ENCODE measurements around the gene SLC52A1.
A peak's percentile ranks its signal among the peaks of the same experiment; 100 is the strongest.
"Not testable (repeated sequence)": the region's sequence is repeated elsewhere in the genome, so short reads cannot be mapped to it uniquely, and the experiment has no call there.

SLC52A1 gene

DNA sequence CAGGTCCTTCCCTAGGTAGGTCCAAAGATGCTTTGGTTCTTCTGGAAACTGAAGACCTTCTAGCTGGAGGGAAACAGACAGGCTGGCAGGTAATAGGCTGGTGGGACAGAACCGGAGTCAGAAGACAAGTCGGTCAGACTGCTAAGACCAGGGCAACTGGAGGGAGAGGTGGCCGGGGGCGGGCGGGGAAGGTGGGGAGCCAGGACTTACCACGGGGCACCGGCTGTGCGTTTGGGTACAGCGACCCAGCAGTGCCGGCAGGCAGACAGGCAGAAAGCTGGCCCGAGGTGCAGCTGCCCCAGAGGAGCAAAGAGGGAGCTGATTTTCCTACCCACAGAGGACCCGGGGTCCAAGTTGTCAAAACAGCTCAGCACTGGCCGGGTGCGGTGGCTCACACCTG, 575 bp downstream of the SLC52A1 start:
- intact Hi-C loops (cut with DNase I; ENCODE audit: low total_unique reads): no loop called here

DNA sequence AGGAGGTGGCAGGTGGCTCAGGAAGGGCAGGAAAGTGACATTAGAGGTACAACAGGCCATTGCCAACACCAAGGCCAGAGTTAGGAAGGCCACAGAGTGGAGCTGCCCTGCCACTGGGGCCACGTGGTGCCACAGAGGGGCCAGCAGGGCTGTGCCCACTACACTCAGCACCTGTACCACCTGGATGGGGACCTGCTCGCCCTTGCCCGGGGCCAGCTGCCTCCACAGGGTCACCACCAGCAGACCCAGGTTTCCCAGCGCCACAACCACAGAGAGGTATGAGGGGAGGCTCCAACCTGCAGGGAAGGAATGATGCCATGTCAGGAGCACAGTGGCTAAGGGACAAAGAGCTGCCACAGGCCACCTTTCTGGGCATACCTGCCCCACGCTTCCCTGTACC, 1.2 kb downstream of the SLC52A1 start:
- Histone ChIP-seq H3K4me3 (no peak overlapping the region), H3K27me3 (peaks cover 0 to 19% of the 10 kb centered on the region in 2 donors), H3K27ac (no peak overlapping the region), H3K4me1 (peaks cover 0 to 15% (median 6%) of the 10 kb centered on the region in 4 donors), H3K36me3 (no peaks in the 10 kb centered on the region), H3K9me3 (no peaks in the 10 kb centered on the region)
- intact Hi-C loops (cut with DNase I; ENCODE audit: low total_unique reads): no loop called here
- TF ChIP-seq, protein P1, sequence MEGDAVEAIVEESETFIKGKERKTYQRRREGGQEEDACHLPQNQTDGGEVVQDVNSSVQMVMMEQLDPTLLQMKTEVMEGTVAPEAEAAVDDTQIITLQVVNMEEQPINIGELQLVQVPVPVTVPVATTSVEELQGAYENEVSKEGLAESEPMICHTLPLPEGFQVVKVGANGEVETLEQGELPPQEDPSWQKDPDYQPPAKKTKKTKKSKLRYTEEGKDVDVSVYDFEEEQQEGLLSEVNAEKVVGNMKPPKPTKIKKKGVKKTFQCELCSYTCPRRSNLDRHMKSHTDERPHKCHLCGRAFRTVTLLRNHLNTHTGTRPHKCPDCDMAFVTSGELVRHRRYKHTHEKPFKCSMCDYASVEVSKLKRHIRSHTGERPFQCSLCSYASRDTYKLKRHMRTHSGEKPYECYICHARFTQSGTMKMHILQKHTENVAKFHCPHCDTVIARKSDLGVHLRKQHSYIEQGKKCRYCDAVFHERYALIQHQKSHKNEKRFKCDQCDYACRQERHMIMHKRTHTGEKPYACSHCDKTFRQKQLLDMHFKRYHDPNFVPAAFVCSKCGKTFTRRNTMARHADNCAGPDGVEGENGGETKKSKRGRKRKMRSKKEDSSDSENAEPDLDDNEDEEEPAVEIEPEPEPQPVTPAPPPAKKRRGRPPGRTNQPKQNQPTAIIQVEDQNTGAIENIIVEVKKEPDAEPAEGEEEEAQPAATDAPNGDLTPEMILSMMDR (IDR thresholded peaks at IDR 0.05): no peak
- no peak for DNase-seq

More for the DNA sequence above, 575 bp downstream of the SLC52A1 start:
- Histone ChIP-seq H3K27me3 (peaks cover 0 to 19% of the 10 kb centered on the region in 2 donors), H3K36me3 (no peaks in the 10 kb centered on the region), H3K4me1 (peaks cover 0 to 15% (median 6%) of the 10 kb centered on the region in 4 donors), H3K27ac (no peak overlapping the region), H3K9me3 (no peaks in the 10 kb centered on the region), H3K4me3 (no peak overlapping the region)
- TF ChIP-seq, protein P1 (IDR thresholded peaks at IDR 0.05): no peak
- no peak for DNase-seq

GRCh38 chr17:5033352-5034015, 1.7 kb downstream of the SLC52A1 start:
- TF ChIP-seq, protein P1 (IDR thresholded peaks at IDR 0.05): no peak
- intact Hi-C loops (cut with DNase I; ENCODE audit: low total_unique reads): no loop called here
- Histone ChIP-seq H3K9me3 (no peaks in the 10 kb centered on the region), H3K4me3 (no peak overlapping the region), H3K4me1 (peaks cover 0 to 15% (median 6%) of the 10 kb centered on the region in 4 donors), H3K36me3 (no peaks in the 10 kb centered on the region), H3K27ac (no peak overlapping the region), H3K27me3 (peaks cover 0 to 19% of the 10 kb centered on the region in 2 donors)
- DNase-seq: no peak

DNA sequence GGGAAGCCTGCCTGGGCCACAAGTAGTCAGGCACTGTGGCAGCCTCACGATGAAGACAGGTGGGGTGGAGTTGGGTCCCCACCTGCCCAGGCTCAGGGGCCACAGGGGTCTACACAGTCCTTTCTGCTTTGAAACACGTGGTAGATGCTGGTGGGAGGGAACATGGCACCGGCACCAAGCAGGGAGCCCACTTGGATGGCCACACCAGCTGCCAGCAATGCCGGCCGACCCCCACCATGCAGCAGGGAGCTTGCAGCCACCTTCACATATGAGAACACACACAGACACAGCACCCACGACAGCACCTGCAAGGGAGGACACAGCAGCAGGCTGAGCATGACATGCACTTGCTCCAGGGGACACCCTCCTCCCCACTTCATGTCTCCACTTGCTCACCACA, 2.4 kb downstream of the SLC52A1 start:
- TF ChIP-seq, protein P1 (IDR thresholded peaks at IDR 0.05): no peak
- Histone ChIP-seq H3K36me3 (no peaks in the 10 kb centered on the region), H3K4me1 (peaks cover 0 to 15% (median 6%) of the 10 kb centered on the region in 4 donors), H3K27me3 (peaks cover 0 to 19% of the 10 kb centered on the region in 2 donors), H3K4me3 (no peak overlapping the region), H3K27ac (no peak overlapping the region), H3K9me3 (no peaks in the 10 kb centered on the region)
- intact Hi-C loops (cut with DNase I; ENCODE audit: low total_unique reads): no loop called here
- no peak for DNase-seq

GRCh38 chr17:5031365-5032082, 3.7 kb downstream of the SLC52A1 start:
- H3K27me3 ChIP-seq: peaks cover 0 to 19% of the 10 kb centered on the region in 2 donors
- TF ChIP-seq, protein P1 (IDR thresholded peaks at IDR 0.05): peak; percentile 69 to 85
- no peak overlapping the region for H3K27ac ChIP-seq
- peaks cover 0 to 15% (median 6%) of the 10 kb centered on the region in 4 donors for H3K4me1 ChIP-seq
- DNase-seq: peak; percentile 69 to 82
- intact Hi-C loops (cut with DNase I; ENCODE audit: low total_unique reads): no loop called here
- H3K9me3 ChIP-seq: no peaks in the 10 kb centered on the region
- H3K4me3 ChIP-seq: peak overlapping the region; percentile 46 to 63
- no peaks in the 10 kb centered on the region for H3K36me3 ChIP-seq

DNA sequence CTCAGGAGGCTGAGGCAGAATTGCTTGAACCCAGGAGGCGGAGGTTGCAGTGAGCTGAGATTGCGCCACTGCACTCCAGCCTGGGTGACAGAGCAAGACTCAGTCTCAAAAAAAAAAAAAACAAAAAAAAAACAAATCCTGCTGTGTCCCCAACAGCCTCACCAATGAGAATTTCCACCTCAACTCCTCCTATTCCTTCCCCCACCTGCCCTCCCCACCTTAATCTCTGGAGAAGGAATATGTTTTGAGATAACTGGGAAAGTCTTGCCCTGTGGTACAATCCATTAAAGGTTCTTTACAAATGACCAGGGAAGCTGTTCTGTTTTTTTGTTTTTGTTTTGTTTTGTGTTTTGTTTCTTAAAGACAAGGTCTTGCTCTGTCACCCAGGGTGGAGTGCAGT, 5.1 kb downstream of the SLC52A1 start:
- H3K9me3 ChIP-seq; H3K27me3 ChIP-seq; H3K36me3 ChIP-seq; H3K4me3 ChIP-seq; intact Hi-C loops (cut with DNase I; ENCODE audit: low total_unique reads); DNase-seq; H3K27ac ChIP-seq: not testable (repeated sequence)
- peaks cover 0 to 11% (median 2%) of the 10 kb centered on the region in 4 donors for H3K4me1 ChIP-seq

Measured in tibial artery (tissue), 4 donors.